HG02840 (cell line): Measurements from ENCODE around the gene QPRT.
"Not testable (repeated sequence)": the region's sequence is repeated elsewhere in the genome, so short reads cannot be mapped to it uniquely, and the experiment has no call there.

ENCODE experiments used
- ATAC-seq: cut with Tn5 transposase; IDR thresholded peaks from one replicate; pipeline ENCODE4 v1.9.1; 2021; ENCODE audit warnings: mild to moderate bottlenecking, moderate library complexity, moderate number of reproducible peaks; ENCODE audit not compliant: unreplicated experiment, low FRiP score

Gene QPRT

DNA sequence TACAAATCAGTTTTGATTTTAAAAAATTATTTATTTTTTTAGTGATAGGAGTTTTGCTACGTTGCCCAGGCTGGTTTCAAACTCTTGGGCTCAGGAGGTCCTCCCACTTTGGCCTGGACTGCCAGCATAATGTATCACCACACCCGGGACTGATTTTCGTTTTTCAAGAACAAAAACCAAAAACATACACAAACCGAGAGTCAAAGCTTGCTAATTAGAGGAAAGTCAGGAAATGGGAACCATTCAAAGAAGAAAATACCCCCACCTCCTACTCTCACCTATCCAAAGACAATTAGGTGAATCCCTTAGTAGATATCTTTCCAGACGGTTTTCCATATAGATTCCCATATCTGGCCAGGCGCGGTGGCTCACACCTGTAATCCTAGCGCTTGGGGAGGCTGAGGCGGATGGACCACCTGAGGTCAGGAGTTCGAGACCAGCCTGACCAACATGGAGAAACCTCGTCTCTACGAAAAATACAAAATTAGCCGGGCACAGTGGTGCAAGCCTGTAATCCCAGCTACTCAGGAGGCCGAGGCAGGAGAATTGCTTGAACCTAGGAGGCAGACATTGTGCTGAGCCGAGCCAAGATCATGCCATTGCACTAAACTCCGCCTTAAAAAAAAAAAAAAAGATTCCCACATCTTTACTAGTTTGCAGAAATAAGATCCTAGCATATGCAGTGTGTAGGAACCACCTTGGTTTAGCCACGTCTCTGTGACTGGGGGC lies 16.8 kb upstream of the QPRT start:
- ATAC-seq = no peak

- no peak for ATAC-seq
These were observed 16.3 kb upstream of the QPRT start for GRCh38 chr16:29662729-29663015.

DNA sequence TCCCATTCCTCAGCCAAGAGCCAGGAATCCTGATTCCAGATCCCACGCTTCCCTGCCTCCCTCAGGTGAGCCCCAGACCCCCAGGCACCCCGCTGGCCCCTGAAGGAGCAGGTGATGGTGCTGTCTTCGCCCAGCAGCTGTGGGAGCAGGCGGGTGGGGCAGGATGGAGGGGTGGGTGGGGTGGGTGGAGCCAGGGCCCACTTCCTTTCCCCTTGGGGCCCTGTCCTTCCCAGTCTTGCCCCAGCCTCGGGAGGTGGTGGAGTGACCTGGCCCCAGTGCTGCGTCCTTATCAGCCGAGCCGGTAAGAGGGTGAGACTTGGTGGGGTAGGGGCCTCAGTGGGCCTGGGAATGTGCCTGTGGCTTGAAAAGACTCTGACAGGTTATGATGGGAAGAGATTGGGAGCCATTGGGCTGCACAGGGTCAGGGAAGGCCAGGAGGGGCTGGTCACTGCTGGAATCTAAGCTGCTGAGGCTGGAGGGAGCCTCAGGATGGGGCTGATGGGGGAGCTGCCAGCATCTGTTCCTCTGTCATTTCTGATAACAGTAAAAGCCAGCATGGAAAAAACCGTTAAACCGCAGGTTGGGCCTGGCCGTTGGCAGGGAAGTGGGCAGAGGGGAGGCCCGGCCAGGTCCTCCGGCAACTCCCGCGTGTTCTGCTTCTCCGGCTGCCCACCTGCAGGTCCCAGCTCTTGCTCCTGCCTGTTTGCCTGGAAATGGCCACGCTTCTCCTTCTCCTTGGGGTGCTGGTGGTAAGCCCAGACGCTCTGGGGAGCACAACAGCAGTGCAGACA lies 15.8 kb upstream of the QPRT start, which contains the start of gene SPN:
Gene SPN, plus strand, starts transcription at position 232 of the 791 bp plus-strand sequence. Its CDS starts 482 bp downstream, at position 714.
- ATAC-seq = no peak

GRCh38 chr16:29663807-29664090 lies 15.2 kb upstream of the QPRT start:
- no peak for ATAC-seq

GRCh38 chr16:29664091-29664921 lies 14.7 kb upstream of the QPRT start:
- ATAC-seq = no peak

DNA sequence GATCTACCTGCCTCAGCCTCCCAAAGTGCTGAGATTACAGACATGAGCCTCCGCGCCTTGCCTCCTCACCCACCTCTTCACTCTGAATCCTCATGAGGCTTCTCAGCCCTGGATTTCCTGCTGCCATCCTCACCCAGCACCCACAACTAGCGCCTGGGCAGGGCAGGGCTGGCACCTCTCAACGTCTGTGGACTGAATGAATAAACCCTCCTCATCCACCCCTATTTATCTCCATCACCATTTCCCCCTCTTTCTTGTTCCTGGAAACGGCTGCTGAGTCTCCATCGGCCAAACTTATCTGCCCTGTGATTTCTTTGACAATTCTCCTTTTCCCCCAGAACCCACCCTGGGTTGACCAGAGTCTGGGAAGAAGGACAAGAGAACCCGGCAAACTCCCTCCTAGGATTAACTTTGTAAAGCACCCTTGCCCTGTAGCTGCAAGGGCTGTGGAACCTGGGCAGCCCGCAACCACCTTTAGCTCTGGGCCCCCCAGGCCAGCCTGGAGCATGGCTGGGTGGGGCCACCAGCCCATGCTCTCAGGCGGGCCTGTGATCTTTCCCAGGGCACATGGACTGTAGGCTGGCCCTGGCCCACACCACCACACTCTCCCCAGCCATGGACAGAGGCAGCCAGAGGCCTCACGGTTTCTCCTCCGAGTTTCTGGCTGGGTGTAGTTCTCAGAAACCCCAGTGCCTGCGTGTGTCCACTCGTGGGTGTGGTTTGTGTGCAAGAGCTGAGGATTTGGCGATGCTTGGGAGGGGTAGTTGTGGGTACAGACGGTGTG lies 13.5 kb upstream of the QPRT start:
- no peak for ATAC-seq

DNA sequence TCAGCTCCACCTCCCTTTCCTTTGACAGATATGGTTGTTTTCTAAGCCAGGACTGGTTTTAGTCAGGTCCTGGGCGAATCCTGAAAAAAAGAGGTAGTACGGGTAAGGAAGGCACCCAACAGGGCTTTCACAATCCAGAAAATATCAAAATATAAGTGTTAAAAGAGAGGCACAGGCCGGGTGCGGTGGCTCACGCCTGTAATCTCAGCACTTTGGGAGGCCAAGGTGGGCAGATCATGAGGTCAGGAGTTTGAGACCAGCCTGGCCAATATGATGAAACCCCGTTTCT lies 11.7 kb upstream of the QPRT start:
- ATAC-seq = not testable (repeated sequence)

DNA sequence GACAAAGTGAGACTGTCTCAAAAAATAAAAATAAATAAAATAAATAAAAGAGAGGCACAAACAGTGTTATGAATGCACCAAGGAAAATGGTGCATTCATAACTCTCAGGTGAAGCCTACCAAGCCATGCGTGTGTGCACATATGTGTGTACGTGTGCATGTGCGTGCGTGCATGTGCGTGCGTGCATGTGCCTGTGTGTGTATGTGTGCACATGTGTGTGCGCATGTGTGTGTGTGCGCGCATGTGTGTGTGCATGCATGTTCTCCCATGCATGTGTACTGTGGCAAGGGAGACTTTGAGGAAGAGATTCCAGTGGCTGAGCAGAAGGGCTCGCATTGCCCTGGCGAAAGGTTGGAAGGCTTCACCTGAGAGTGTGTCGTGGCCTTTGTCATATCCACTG lies 11.2 kb upstream of the QPRT start:
- ATAC-seq = no peak

GRCh38 chr16:29668267-29668666 lies 10.7 kb upstream of the QPRT start:
- no peak for ATAC-seq

- ATAC-seq = no peak
These were observed 5.5 kb upstream of the QPRT start for GRCh38 chr16:29673501-29673900.

DNA sequence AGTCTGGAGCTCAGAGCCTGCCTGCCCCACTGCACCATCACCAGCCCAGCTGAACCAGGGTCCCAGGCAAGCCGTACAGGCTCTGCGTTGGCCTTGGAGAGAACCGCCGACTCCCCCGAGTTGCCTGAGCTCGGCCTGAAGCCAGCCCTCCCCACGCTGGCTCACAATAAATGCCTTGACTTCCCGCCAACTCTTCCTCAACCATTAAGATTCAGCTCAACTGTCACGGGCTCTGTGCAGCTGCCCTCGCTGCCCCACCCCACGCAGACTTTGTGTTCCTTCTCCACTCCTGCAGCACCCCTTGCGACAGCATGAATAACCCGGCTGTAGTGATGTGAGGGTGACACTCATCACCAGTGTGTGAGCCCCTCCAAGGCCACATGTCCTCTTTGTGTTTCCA lies 4.8 kb upstream of the QPRT start:
- ATAC-seq = no peak

- no peak for ATAC-seq
These were observed 3.0 kb upstream of the QPRT start for GRCh38 chr16:29675811-29676643.

DNA sequence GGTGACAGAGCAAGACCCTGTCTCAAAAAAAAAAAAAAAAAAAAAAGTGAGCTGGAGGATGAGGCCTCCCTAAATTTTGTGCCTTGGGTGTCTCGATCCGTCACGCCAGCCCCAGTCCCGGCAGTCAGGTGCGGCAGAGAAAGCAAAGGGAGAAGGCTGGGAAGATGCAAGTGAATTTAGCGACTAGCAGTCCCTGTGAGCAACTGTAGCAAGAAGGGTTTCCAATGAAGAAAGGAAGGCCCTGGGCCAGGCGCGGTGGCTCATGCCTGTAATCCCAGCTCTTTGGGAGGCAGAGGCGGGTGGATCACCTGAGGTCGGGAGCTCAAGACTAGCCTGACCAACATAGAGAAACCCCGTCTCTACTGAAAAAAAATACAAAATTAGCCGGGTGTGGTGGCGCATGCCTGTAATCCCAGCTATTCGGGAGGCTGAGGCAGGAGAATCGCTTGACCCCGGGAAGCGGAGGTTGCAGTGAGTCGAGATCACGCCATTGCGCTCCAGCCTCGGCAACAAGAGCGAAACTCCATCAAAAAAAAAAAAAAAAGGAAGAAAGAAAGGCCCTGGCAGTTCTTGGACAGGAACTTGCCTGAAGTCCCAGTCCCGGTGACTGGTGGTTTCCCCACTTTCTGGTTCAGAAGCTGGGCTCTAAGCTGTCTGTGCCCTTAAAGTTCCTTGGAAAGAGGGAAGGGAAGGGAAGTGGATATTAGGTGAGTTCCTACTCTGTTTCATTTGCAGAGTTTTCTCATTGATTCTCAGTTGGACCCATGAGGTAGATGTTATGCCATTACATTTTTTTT lies 1.8 kb upstream of the QPRT start:
- ATAC-seq = no peak

- ATAC-seq = no peak
These were observed 1.2 kb downstream of the QPRT start for GRCh38 chr16:29680180-29680598.

DNA sequence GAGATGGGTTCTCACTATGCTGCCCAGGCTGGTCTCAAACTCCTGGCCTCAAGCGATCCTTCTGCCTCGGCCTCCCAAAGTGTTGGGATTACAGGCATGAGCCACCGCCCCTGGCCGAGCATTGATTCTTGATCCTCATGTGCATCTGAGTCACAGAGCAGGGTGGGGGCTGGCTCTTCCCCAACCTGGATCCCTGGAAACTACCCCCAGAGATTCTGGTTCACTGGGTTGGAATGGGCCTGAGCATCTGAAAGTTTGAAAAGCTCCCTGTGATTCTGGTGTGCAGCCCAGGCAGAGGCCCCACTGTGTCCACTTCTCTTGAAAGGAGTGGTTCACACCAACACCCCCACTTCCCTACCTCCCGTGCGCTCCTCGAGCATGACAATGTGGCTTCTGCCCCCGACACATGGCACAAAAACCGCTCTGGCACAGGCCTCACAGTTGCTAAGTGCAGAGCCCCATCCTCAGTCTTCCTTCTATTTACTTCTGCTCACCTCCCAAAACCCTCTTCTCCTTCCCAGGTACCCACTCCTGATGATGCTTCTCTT lies 4.6 kb downstream of the QPRT start:
- ATAC-seq = no peak

GRCh38 chr16:29684679-29685078 lies 5.7 kb downstream of the QPRT start:
- ATAC-seq = no peak

DNA sequence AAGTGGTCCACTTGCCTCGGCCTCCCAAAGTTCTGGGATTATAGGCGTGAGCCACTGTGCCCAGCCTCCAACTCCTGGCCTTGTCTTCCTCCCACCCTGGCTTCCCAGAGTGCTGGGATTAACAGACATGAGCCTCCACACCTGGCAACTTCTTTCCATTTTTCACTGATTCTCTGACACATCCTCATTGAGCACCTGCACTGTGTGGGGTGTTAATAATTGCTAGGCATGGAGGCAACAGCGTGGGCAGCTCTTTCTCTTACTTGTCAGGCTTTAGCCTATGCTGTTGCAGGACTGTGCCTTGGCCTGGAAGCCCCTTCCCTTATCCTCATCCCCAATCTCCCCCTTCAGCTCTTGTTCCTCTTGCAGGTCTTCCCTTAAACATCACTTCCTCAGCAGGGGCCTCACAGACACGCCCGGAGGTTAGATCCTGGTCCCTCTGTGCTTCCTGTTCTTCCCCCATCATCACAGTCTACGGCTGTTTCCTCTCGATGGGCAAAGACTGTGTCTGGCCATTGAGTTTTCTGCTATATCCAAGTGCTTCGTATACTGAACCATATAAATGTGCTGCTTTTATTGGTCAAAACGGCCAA lies 7.9 kb downstream of the QPRT start:
- ATAC-seq = no peak

- no peak for ATAC-seq
These were observed 8.8 kb downstream of the QPRT start for GRCh38 chr16:29687755-29688154.

- ATAC-seq = no peak
These were observed 9.2 kb downstream of the QPRT start for GRCh38 chr16:29688172-29688571.
